ENCODE measurements around the gene FXYD1.
A peak's percentile ranks its signal among the peaks of the same experiment; 100 is the strongest.

FXYD1 gene

GRCh38 chr19:35125270-35125717 is 13.3 kb upstream of the FXYD1 start:
- H3K4me1 ChIP-seq (ENCODE audit: insufficient read depth, poor library complexity, severe bottlenecking): peaks cover 52% of the 10 kb centered on the region
- ATAC-seq (ENCODE audit: low read depth): no peak
- no peaks in the 10 kb centered on the region for H3K27me3 ChIP-seq (ENCODE audit: insufficient read depth, poor library complexity, severe bottlenecking)
- DNase-seq (ENCODE audit: low spot score): no peak
- H3K4me3 ChIP-seq (ENCODE audit: severe bottlenecking): no peak overlapping the region
- peak overlapping the region; percentile 92 for H3K27ac ChIP-seq (ENCODE audit: poor library complexity, severe bottlenecking)
- TF ChIP-seq CTCF (IDR thresholded peaks at IDR 0.05; ENCODE audit: poor library complexity, severe bottlenecking): no peak
- H3K9me3 ChIP-seq (ENCODE audit: severe bottlenecking): no peaks in the 10 kb centered on the region
- peaks cover 31% of the 10 kb centered on the region for H3K36me3 ChIP-seq (ENCODE audit: low read depth)

GRCh38 chr19:35125749-35126623 is 12.6 kb upstream of the FXYD1 start:
- Histone ChIP-seq H3K4me3 (ENCODE audit: severe bottlenecking) (no peak overlapping the region), H3K27me3 (ENCODE audit: insufficient read depth, poor library complexity, severe bottlenecking) (no peaks in the 10 kb centered on the region), H3K9me3 (ENCODE audit: severe bottlenecking) (no peaks in the 10 kb centered on the region), H3K36me3 (ENCODE audit: low read depth) (peaks cover 26% of the 10 kb centered on the region), H3K4me1 (ENCODE audit: insufficient read depth, poor library complexity, severe bottlenecking) (peaks cover 45% of the 10 kb centered on the region), H3K27ac (ENCODE audit: poor library complexity, severe bottlenecking) (no peak overlapping the region)
- no peak for TF ChIP-seq CTCF (IDR thresholded peaks at IDR 0.05; ENCODE audit: poor library complexity, severe bottlenecking)
- ATAC-seq (ENCODE audit: low read depth): no peak
- no peak for DNase-seq (ENCODE audit: low spot score)

GRCh38 chr19:35126624-35126959 is 12.0 kb upstream of the FXYD1 start:
- ATAC-seq (ENCODE audit: low read depth) (no peak), DNase-seq (ENCODE audit: low spot score) (no peak)
- H3K9me3 ChIP-seq (ENCODE audit: severe bottlenecking): no peaks in the 10 kb centered on the region
- peaks cover 20% of the 10 kb centered on the region for H3K36me3 ChIP-seq (ENCODE audit: low read depth)
- H3K4me3 ChIP-seq (ENCODE audit: severe bottlenecking): no peak overlapping the region
- H3K4me1 ChIP-seq (ENCODE audit: insufficient read depth, poor library complexity, severe bottlenecking): peaks cover 39% of the 10 kb centered on the region
- TF ChIP-seq CTCF (IDR thresholded peaks at IDR 0.05; ENCODE audit: poor library complexity, severe bottlenecking): no peak
- no peak overlapping the region for H3K27ac ChIP-seq (ENCODE audit: poor library complexity, severe bottlenecking)
- no peaks in the 10 kb centered on the region for H3K27me3 ChIP-seq (ENCODE audit: insufficient read depth, poor library complexity, severe bottlenecking)

- Histone ChIP-seq H3K27ac (ENCODE audit: poor library complexity, severe bottlenecking) (no peak overlapping the region), H3K9me3 (ENCODE audit: severe bottlenecking) (no peaks in the 10 kb centered on the region), H3K27me3 (ENCODE audit: insufficient read depth, poor library complexity, severe bottlenecking) (no peaks in the 10 kb centered on the region), H3K36me3 (ENCODE audit: low read depth) (peaks cover 8% of the 10 kb centered on the region; the same call in 1 of the 2 replicates), H3K4me3 (ENCODE audit: severe bottlenecking) (no peak overlapping the region), H3K4me1 (ENCODE audit: insufficient read depth, poor library complexity, severe bottlenecking) (peaks cover 26% of the 10 kb centered on the region)
- ATAC-seq (ENCODE audit: low read depth) (no peak), DNase-seq (ENCODE audit: low spot score) (no peak)
- no peak for TF ChIP-seq CTCF (IDR thresholded peaks at IDR 0.05; ENCODE audit: poor library complexity, severe bottlenecking)
These were observed 10.8 kb upstream of the FXYD1 start for GRCh38 chr19:35127871-35128270.
